GM18868 (cell line): ENCODE data around the gene SMIM7.
"Not testable (repeated sequence)": the region's sequence is repeated elsewhere in the genome, so short reads cannot be mapped to it uniquely, and the experiment has no call there.

ENCODE experiments used
- ATAC-seq: cut with Tn5 transposase; IDR thresholded peaks from one replicate; pipeline ENCODE4 v1.9.1; 2021; ENCODE audit warnings: mild to moderate bottlenecking, moderate library complexity; ENCODE audit not compliant: unreplicated experiment

Gene SMIM7

DNA sequence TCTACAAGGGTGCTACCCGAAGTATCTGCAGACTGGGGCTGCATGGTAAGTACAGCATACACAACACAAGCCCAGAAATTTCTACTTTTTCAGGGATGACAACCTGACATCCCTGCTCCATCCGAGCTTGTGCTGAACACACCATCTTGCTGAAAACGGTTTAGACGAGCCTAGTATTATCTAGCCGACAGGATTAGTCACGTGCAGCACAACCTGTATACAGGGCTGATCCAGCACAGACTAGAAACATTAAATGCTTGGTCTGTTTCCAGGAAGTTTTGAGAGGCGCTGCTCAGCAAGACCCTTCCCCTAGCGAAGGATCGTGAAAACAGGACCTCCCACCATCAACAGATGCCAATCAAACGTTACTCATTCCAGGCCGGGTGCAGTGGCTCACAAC lies 4.2 kb downstream of the SMIM7 start:
- no peak for ATAC-seq

DNA sequence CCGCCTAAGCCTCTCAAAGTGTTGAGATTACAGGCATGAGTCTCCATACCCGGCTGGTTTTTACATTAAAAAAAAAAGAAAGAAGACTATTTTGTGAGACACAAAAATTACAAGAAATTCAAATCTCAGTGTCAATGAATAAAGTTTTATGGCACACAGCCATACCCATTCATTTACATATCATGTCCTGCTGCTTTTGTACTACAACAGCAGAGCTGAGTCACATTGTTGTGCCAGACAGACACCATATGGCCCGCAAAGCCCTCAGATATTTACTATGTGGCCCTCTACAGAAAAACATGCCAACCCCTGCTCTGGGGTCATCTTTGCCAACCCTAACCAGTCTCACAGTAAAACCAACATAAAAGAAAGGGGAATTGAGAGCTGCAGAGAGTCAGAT lies 5.3 kb downstream of the SMIM7 start:
- ATAC-seq, result no peak

GRCh38 chr19:16654140-16654539 lies 5.8 kb downstream of the SMIM7 start:
- ATAC-seq, result no peak

- ATAC-seq, result no peak
Observed at GRCh38 chr19:16652854-16653253, 7.1 kb downstream of the SMIM7 start.

GRCh38 chr19:16651421-16652188 lies 8.3 kb downstream of the SMIM7 start:
- not testable (repeated sequence) for ATAC-seq

- ATAC-seq, result no peak
Observed at GRCh38 chr19:16650821-16651220, 9.1 kb downstream of the SMIM7 start.

GRCh38 chr19:16649734-16650133 lies 10.2 kb downstream of the SMIM7 start:
- ATAC-seq, result no peak

- ATAC-seq, result no peak
Observed at GRCh38 chr19:16645140-16645539, 14.8 kb downstream of the SMIM7 start.

DNA sequence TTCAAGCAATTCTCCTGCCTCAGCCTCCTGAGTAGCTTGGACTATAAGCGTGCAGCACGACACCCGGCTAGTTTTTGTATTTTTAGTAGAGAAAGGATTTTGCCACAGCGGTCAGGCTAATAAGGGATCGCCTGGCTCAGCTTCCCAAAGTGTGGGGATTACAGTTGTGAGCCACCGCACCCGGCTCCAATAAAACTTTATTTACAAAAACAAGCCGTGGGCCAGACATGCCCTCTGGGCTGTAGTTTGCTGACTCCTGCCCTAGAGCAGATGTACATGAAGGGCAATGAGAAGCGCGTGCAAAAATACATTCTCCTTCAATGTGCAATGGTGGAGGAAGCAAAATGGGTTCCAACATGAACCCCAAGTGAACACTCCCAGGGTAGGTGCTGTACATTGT lies 18.2 kb downstream of the SMIM7 start:
- no peak for ATAC-seq

DNA sequence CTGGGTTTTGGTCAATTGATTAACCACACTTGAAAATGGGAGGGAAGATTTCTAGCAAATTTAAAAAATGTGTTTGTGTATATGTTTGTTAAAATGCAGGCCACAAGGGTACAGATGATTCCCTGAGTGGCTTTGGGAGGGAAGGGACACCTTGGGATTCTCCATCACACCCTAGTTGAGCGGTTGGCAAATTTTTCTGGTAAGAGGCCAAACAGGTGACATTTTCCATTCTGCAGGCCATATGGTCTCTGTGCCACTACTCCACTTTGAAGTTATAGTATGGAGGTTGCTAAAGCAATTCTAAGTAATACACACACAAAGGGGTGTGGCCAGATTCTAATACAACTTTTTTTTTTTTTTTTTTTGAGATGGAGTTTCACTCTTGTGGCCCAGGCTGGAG lies 19.0 kb downstream of the SMIM7 start:
- ATAC-seq, result no peak

GRCh38 chr19:16638666-16639065 lies 21.3 kb downstream of the SMIM7 start:
- no peak for ATAC-seq

DNA sequence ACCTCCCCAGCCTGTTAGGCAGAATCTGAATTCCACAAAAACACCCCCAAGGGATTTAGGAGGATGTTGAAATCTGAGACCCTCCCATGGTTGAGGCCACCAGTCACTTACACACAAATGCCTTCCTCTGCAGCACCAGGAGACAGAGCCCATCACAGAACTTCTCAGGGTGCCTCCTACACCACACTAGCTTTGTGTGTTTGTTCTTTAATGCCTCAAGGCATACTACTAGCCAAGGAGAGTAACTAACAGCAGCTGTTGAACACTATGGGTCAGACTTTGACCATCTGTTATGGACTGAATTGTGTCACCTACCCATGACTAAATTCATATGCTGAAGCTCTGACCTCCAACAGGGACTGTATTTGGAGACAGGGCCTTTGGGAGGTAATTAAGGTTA lies 22.4 kb downstream of the SMIM7 start:
- ATAC-seq, result no peak

GRCh38 chr19:16631465-16631864 lies 28.5 kb downstream of the SMIM7 start:
- ATAC-seq, result no peak

- no peak for ATAC-seq
Observed at GRCh38 chr19:16628984-16629691, 30.8 kb downstream of the SMIM7 start.

DNA sequence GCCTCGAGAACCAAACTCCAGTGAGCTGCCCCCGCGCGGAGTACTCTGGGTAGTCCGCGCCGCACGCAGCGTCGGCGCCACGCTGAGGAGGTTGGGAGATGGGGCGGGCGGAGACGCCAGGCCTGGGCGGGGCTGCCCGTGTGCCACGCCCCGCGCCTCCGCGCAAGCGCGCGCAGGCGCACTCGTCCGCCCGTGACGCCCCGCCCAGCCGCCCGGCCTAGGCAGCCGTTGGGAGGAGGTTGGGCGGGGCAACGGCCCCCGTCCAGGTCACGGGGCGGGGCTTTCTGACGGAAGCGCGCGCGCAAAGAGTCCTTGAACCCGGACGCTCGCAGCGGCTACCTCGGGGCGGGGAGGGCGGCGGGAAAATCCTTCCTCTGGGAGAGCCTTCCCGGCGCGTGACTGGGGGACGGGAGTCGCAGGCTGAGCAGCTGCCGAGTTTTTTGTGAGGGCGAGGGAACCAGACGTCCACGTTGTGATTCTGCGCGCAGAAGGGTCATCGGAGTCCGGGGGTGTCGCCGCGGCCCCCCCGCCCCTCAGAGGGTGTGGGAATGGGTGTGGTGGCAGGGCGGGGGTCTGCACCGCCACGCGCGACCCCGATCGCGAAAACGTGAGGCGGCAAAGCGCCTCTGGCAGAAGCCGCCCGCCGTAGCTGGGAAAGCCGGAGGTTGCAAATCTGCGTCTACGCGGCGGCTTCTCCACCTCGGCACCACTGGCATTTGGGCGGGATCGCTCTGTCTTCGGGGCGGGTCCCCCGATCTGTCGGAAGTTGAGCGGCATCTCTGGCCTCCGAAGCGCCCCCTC lies 31.6 kb downstream of the SMIM7 start, which contains the start of gene MED26:
TSS of gene MED26 (minus strand) at position 22 of the 801 bp plus-strand sequence. CDS start 261 bp downstream, outside the sequence.
- peak; percentile 83 for ATAC-seq

- ATAC-seq, result no peak
Observed at GRCh38 chr19:16627928-16628182, 32.1 kb downstream of the SMIM7 start.

- no peak for ATAC-seq
Observed at GRCh38 chr19:16627193-16627927, 32.6 kb downstream of the SMIM7 start.

- ATAC-seq, result no peak
Observed at GRCh38 chr19:16626796-16627192, 33.1 kb downstream of the SMIM7 start.

DNA sequence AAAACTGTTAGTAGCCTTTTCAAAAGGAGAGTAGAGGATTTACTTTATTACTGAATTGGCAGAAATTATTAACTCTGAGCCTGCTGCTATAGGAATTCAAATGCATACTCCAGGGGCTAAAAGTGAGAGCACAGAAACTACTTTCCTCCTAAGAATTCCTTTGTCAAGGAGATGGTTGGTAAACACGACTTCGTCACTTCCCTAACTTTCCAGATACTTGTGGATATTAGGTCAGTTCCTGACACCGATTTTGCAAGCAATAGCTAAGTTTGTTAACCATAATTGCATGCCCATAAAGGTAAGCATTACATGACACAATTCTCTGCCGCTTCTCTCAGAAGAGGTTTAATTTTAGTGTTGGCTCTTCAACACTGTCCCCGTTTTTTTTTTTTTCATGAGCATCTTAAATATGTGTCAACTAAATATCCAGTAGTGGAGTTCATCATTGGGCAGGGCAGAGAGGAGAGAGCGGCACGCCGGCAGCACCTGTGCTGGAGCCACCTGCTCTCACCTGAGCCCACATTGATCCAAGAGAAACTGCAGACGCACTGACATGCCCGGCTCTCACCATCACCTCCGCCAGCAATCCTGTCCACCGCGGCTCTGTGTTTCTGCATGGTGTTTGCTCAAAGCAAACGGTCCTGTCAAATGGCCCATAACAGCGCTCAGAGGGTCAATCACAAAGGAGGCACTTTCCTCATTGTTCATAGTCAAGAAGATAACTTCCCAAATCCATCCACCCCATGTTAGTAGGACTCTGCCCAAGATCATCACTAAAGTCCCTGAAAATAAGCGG lies 34.6 kb downstream of the SMIM7 start:
- ATAC-seq, result no peak

- ATAC-seq, result no peak
Observed at GRCh38 chr19:16624236-16624635, 35.7 kb downstream of the SMIM7 start.
